Peyer's patch (tissue), 4 donors: Measurements from ENCODE around the gene MIB1. TPM values are rescaled to one million over a fixed set of nuclear protein-coding genes. Genes with fewer than 3 reads are reported as not detected.

ENCODE experiments used
- DNase-seq, 3 donors: peaks; one replicate each; pipeline ENCODE4 v3.0.0-alpha.2; 2017 to 2019
- H3K27ac ChIP-seq, 4 donors: fragments of 200-600 bp; sonication (generic); one replicate each; pipeline ENCODE4 v1.5.1; 2016 to 2019
- H3K27me3 ChIP-seq, 2 donors: fragments of 200-600 bp; sonication (generic); one replicate each; pipeline ENCODE4 v1.5.1; 2019
- H3K36me3 ChIP-seq, 3 donors: fragments of 200-600 bp; sonication (generic); one replicate each; pipeline ENCODE4 v1.5.1; 2016 to 2019
- H3K4me1 ChIP-seq, 4 donors: fragments of 200-600 bp; sonication (generic); one replicate each; pipeline ENCODE4 v1.5.1; 2016 to 2019
- H3K4me3 ChIP-seq, 4 donors: fragments of 200-600 bp; sonication (generic); 1 replicate in 3 of 4; 2 replicates in 1 of 4; pipeline ENCODE4 v1.5.1; 2016 to 2019; ENCODE audit warnings: mild to moderate bottlenecking in 1 of 4
- H3K9me3 ChIP-seq, 4 donors: fragments of 200-600 bp; sonication (generic); one replicate each; pipeline ENCODE4 v1.5.1; 2016 to 2019; ENCODE audit warnings: mild to moderate bottlenecking in 1 of 4
- POLR2A ChIP-seq, 2 donors: fragments of 450-650 bp; IDR thresholded peaks; one replicate each; pipeline ENCODE4 v1.5.1; 2017; ENCODE audit warnings: antibody characterized with exemption in 2 of 2, mild to moderate bottlenecking in 2 of 2, moderate library complexity in 2 of 2
- total RNA-seq, 4 donors: library from RNA; depleted of rRNA; stranded (reverse); fragments of >200 nt; gene quantifications; one replicate each; pipeline ENCODE4 v1.1.0, GENCODE V29; 2016
- TF ChIP-seq, protein P1 (sequence below), 6 experiments: fragments of 450-650 bp in 4 of 6; fragments of 200-600 bp in 2 of 6; sonication (generic) in 1 of 6; IDR thresholded peaks; one replicate each; pipeline ENCODE4 v1.5.1; 2017 to 2019; ENCODE audit warnings: antibody characterized with exemption in 6 of 6, mild to moderate bottlenecking in 3 of 6, moderate library complexity in 1 of 6

Gene MIB1
- total RNA-seq, 4 donors from 2014 or later = 13.8 to 47.0 (median 18.3) TPM

DNA sequence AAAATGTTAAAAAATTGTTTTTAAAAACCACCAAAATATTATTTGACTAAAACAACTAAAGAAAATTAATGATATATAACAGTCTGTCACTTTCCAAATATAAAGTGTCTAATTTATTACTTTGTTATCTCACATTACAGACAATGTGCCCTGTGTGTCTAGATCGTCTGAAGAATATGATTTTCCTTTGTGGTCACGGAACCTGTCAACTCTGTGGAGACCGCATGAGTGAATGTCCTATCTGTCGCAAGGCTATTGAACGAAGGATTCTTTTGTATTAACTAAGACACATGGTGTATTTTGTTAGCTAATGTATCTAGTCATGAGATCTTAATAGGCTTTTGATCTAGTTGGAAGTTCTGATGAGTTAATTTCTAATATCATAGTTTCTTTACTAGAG lies 123.8 kb downstream of the MIB1 start:
- DNase-seq = no peak
- H3K36me3 ChIP-seq = peaks cover 0 to 32% (median 3%) of the 10 kb centered on the region in 3 donors
- no peak overlapping the region for H3K27ac ChIP-seq
- H3K27me3 ChIP-seq = no peaks in the 10 kb centered on the region
- no peak overlapping the region for H3K4me3 ChIP-seq
- no peaks in the 10 kb centered on the region for H3K9me3 ChIP-seq
- H3K4me1 ChIP-seq = no peaks in the 10 kb centered on the region
- TF ChIP-seq, protein P1, sequence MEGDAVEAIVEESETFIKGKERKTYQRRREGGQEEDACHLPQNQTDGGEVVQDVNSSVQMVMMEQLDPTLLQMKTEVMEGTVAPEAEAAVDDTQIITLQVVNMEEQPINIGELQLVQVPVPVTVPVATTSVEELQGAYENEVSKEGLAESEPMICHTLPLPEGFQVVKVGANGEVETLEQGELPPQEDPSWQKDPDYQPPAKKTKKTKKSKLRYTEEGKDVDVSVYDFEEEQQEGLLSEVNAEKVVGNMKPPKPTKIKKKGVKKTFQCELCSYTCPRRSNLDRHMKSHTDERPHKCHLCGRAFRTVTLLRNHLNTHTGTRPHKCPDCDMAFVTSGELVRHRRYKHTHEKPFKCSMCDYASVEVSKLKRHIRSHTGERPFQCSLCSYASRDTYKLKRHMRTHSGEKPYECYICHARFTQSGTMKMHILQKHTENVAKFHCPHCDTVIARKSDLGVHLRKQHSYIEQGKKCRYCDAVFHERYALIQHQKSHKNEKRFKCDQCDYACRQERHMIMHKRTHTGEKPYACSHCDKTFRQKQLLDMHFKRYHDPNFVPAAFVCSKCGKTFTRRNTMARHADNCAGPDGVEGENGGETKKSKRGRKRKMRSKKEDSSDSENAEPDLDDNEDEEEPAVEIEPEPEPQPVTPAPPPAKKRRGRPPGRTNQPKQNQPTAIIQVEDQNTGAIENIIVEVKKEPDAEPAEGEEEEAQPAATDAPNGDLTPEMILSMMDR (IDR thresholded peaks at IDR 0.05) = no peak
- TF ChIP-seq POLR2A (IDR thresholded peaks at IDR 0.05) = no peak

DNA sequence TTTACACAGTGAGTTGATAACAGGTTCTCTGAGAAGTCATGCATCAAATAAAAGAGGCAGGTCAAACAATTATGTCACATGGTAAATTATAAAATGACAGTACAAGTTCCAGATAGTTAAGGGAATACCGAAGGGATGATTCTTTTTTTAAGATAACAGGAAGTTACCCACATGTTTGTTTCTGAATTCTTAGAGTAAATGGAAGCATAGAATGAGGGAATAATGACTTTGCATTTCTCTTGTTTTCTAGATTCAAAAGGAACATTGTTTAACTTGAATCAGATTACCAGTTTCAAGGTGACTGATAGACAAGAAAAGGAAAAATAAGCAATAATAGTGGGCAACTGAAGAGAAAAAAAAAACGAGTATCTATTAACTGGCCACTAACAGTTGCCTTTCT lies 124.5 kb downstream of the MIB1 start:
- TF ChIP-seq, protein P1 (IDR thresholded peaks at IDR 0.05) = no peak
- TF ChIP-seq POLR2A (IDR thresholded peaks at IDR 0.05) = no peak
- Histone ChIP-seq H3K36me3 (peaks cover 0 to 31% (median 3%) of the 10 kb centered on the region in 3 donors), H3K4me1 (no peaks in the 10 kb centered on the region), H3K27ac (no peak overlapping the region), H3K9me3 (no peaks in the 10 kb centered on the region), H3K27me3 (no peaks in the 10 kb centered on the region), H3K4me3 (no peak overlapping the region)
- no peak for DNase-seq

DNA sequence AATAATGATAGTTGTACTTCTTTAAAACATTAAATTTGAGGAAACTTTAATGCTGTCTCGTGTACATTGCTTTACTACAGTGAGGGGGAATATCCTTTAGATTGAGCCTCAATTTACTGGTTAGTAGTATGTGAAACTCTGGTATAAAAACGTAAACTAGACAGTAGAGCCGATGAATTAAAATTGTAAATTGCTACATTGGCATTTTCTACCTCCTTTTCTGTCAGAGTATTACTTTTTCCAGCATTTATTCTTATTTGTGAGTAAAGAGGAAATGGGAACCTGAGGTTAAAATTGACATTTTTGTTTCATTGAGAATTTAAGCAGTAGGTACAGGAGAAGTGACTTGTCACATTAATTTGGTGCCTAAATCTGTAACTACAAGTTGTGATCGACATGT lies 128.2 kb downstream of the MIB1 start:
- Histone ChIP-seq H3K27me3 (no peaks in the 10 kb centered on the region), H3K27ac (no peak overlapping the region), H3K9me3 (no peaks in the 10 kb centered on the region), H3K36me3 (peaks cover 0 to 7% (median 3%) of the 10 kb centered on the region in 3 donors), H3K4me1 (no peaks in the 10 kb centered on the region), H3K4me3 (no peak overlapping the region)
- DNase-seq = no peak
- TF ChIP-seq POLR2A (IDR thresholded peaks at IDR 0.05) = no peak
- TF ChIP-seq, protein P1 (IDR thresholded peaks at IDR 0.05) = no peak

DNA sequence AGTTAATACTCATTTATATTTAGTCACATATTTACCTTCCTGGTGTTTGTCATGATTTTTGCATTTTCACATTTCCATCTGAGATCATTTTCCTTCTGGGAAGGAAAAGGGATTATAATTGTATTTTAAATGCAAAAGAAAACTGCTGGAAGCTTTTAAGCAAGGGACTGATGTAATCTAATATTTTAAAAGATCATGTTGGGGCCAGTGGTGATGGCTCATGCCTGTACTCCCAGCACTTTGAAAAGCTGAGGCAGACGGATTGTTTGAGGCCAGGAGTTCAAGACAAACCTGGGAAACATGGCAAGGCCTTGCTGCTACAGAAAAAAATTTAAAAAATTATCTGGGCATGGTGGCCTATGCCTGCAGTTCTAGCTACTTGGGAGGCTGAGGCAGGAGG lies 149.0 kb downstream of the MIB1 start:
- TF ChIP-seq, protein P1 (IDR thresholded peaks at IDR 0.05) = no peak
- TF ChIP-seq POLR2A (IDR thresholded peaks at IDR 0.05) = no peak
- no peak overlapping the region for H3K27ac ChIP-seq
- H3K27me3 ChIP-seq = no peaks in the 10 kb centered on the region
- no peaks in the 10 kb centered on the region for H3K4me1 ChIP-seq
- no peaks in the 10 kb centered on the region for H3K36me3 ChIP-seq
- no peaks in the 10 kb centered on the region for H3K9me3 ChIP-seq
- H3K4me3 ChIP-seq = no peak overlapping the region
- no peak for DNase-seq

DNA sequence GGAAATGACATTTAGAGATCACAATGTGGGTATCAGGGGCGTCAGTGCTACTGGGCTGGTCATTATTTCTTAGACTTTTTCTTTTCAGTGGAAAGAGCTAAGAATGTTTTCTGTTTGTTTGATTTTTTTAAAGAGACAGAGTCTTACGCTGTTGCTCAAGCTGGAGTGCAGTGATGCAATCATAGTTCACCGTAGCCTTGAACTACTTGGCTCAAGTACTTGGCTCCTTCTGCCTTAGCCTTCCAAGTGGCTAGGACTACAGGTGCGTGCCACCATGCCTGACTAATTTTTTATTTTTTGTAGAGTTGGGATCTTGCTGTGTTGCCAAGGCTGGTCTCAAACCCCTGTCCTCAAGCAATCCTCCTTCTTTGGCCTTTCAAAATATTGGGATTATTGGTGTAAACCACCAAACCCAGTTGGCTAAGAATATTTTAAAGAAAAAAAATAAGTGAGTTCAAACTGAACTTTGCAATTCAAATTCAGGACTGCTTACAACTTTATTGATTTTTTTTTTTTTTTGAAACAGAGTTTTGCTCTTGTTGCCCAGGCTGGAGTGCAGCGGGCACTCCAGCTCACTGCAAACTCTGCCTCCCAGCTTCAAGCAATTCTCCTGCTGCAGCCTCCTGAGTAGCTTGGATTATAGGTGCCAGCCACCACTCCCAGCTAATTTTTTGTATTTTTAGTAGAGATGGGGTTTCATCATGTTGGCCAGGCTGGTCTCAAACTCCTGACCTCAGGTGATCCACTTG lies 154.2 kb downstream of the MIB1 start:
- H3K36me3 ChIP-seq = no peaks in the 10 kb centered on the region
- no peak for TF ChIP-seq POLR2A (IDR thresholded peaks at IDR 0.05)
- TF ChIP-seq, protein P1 (IDR thresholded peaks at IDR 0.05) = no peak
- no peak for DNase-seq
- no peak overlapping the region for H3K4me3 ChIP-seq
- no peak overlapping the region for H3K27ac ChIP-seq
- no peaks in the 10 kb centered on the region for H3K4me1 ChIP-seq
- no peaks in the 10 kb centered on the region for H3K27me3 ChIP-seq
- H3K9me3 ChIP-seq = no peaks in the 10 kb centered on the region
